NCI-H748 treated with DMSO at 0.1 percent for 48 hours (cell line): ENCODE measurements around the gene C1QTNF5.
A peak's percentile ranks its signal among the peaks of the same experiment; 100 is the strongest.
"Not testable (repeated sequence)": the region's sequence is repeated elsewhere in the genome, so short reads cannot be mapped to it uniquely, and the experiment has no call there.

Source experiments
- DNase-seq: peaks from one replicate; lab custom pipeline; 2025; lab: John Stamatoyannopoulos, UW

Gene C1QTNF5, protein sequence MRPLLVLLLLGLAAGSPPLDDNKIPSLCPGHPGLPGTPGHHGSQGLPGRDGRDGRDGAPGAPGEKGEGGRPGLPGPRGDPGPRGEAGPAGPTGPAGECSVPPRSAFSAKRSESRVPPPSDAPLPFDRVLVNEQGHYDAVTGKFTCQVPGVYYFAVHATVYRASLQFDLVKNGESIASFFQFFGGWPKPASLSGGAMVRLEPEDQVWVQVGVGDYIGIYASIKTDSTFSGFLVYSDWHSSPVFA

DNA sequence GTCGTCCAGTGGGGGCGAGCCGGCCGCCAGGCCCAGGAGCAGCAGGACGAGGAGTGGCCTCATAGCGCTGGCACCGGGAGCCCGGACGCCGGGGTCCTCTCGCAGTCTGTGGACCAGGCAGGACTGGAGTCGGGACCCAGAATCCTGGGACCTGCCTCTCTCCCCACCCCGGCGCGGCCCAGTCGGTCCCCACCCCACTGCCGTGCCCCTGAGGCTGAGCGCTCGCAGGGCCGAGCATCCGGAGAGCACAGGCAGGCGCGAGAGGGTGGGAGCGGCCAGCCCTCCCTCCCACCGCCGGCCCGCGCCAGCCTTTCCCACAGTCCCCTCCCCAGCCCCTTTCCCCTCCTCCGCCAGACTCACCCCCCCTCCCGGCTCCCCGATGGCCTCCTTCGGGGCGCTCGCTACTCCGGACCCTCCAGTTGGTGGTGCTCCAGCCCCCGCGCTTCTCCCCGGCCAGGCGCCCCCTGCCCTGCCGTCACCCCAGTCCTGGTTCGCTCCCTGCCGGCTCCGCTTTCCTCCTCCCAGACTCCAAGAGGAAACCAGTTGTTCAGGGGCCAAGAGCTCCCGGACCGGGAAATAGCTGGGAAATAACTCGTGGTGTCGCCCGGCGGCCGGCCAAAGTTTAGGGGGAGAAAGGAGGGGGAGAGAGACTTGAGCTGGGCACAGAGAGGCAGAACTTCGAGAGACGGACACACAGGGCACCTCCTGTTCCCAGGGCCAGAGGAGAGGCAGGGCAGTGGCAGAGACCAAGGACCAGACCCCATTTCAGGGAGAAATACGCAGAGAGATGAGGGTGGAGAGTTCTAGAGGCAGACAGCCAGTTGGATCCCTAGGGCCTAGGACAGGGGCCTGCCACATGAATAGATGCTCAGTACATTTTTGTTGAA, at the start of gene C1QTNF5:
TSS of gene C1QTNF5 (minus strand) at position 549 of the 887 bp plus-strand sequence. CDS start at position 63, 486 bp downstream.
- no peak for DNase-seq

DNA sequence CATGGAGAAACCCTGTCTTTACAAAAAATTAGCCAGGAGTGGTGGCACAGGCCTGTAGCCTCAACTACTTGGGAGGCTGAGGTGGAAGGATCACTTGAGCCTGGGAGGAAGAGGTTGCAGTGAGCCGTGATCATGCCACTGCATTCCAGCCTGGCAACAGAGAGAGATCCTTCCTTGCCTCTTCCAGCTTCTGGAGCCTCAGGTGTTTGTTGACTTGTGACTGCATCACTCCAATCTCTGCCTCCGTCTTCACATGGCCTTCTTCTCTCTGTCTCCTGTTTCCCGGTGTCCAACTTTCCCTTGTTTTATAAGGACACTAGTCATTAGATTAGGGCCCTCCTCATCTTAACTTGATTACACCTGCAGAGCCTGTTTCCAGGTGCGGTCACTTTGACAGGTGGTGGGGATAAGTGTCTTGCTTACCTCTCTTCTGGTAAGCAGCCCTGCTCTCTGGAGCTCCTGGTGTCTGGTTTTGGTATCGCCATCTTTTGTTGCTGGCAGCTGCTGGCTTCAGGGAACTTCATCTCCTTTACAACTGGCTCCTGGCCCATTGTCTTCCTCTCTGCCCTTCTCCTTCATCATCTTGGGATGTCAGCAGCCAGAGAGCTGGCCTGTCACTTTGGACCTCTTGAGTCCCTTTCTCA, 49.0 kb upstream of the C1QTNF5 start:
- DNase-seq = peak; percentile 22

DNA sequence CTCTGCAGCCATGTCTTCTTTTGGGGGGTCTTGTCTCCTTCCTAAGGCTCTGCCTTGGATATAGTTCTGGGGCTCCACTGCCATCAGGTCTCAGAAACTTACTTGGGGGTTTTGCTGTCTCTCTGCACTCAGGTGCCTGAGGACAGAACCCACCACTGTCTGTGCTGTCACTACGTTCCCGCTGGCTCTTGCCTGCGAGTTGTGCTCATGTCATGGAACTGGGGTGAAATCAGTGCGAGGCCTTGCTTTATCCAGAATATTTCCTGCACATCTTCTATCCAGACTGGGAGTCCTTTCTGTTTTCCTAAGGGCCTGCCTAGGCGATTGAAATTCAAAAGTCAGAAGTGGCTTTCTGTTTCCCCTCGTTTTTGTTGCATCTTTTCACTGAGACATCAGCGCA, 47.4 kb upstream of the C1QTNF5 start:
- DNase-seq = no peak

DNA sequence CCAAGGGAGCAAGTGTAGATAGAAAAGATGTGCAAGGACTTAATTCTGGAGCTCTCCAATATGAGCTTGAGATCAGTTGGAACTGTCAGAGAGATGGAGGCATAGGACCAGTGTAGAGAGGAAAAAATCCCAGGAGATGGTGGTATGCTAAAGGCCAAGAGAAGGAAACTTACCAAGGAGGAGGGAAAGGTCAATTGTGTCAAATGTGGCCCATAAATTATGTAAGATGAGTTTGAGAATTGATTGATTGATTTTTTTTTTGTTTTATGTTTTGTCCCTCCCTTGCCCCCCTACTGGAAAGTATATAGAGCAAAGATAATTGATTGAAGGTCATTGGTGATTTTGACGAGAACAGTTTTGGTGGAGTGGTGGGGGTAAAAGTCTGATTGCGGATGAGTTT, 43.6 kb upstream of the C1QTNF5 start:
- no peak for DNase-seq

DNA sequence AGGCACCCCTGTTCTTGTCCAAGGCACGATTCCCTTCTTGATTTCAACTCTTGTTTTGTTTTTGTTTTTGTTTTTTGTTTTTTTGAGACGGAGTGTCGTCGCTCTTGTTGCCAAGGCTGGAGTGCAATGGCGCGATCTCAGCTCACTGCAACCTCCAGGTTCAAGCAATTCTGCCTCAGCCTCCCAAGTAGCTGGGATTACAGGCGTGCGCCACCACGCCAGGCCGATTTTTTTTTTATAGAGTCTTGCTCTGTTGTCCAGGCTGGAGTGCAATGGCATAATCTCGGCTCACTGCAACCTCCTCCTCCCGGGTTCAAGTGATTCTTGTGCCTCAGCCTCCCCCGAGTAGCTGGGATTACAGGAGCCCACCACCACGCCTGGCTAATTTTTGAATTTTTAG, 41.8 kb upstream of the C1QTNF5 start:
- DNase-seq = not testable (repeated sequence)

DNA sequence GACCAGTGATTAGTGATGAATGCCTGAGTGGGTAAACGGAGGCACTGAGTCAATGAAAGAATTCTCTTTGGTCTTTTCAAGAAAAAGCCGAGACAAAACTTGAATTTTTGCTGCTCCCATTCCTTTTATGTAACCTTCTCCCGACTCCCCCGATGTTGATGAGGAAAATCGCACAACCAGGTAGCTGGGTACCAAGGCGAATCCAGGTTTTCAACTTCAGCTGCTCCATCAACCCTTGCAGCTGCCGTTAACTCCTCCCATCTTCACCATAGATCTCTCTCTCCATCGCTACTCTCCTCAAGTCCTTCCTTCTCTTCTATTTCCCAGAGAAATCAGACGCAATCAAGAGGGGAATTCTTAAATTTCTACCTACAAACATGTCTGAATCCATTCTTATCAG, 41.4 kb upstream of the C1QTNF5 start:
- no peak for DNase-seq

DNA sequence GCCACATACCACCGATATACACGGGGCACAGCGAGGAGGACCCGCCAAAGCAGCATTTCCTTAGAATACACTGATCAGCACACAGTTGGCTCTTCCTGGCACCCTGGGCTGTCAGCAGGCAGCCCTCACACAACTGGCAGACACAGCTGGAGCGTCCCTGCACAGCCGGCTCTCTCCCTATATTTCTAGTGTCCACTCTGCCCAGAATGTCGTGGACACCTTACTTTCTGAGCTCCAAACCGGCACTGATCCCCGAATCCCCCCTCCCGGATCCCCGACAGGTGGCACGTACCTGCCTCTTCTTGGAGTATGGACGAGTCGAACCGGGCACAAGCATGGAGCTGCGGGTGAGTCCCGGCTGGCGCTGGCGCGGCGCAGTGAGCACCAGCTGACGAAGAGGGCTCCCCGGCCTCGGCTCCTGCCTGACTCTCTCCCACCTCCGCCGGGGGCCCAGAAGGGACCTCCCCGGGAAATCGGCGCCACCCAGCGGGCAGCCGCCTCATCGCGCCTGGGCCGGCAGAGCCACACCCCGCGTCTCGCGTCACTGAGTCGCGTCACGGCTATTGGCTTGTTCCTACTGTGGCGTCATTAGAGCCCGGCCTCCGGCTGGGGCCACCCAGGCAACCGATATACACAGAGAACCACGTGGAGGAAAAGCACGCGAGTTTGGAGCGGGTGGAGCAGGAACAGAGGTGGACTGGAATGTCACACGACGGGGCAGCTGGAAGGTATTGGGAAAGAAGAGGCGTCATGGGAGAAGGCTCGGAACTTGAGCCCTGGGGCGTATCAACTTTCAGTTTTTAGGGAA, 40.7 kb upstream of the C1QTNF5 start, which contains the start of gene USP2:
TSS of gene USP2 (minus strand) at position 510 of the 808 bp plus-strand sequence. CDS start 8,210 bp downstream, outside the sequence.
- DNase-seq = peak; percentile 83

DNA sequence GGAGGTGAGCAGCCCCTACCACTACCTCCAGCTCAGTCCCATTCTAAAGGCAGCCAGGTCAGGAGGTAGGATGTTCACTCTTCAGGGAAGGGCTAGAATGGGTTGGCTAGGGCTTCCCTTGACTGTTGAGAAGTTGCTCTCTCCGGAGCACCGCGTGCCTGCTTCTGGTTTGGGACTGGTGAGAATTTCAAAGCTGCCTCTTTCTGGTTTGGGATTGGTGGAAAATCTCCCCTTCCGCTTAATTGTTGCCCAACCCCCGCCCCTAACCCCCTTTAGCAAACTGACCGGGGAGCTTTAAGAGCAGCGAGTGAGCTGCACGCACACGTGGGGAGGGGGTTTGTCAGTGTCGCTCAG, 40.1 kb upstream of the C1QTNF5 start:
- DNase-seq = no peak

DNA sequence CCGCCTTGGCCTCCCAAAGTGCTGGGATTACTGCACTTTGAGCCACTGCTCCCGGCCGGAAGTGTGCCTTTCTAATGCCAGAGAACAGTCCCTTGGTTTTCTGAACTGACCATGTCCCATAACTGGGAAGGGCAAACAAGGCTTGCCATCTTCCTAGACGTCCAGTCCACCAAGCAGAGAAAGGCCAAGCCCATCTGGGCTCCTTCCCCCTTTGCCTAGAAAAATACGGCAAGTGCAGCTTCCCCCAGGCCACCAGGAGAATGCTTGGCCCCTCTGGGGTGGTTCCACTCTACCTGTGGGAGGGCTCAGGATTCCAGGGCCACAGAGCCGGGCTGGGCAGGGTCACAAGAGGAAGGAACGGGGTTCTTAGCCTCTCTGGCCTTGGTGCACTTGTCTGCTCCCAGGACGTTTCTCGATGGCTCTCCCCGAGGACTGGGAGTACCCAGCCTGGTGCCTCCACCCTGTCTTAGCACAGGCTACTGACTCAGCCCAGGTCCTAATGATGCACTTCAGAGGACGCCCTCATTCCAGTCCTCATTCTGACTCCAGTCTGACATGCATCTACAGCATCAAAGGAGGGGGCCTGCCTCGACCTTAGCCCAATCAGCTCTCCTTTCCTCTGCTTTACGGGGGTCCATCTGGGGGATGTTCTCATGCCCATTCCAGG, 39.6 kb upstream of the C1QTNF5 start:
- no peak for DNase-seq

DNA sequence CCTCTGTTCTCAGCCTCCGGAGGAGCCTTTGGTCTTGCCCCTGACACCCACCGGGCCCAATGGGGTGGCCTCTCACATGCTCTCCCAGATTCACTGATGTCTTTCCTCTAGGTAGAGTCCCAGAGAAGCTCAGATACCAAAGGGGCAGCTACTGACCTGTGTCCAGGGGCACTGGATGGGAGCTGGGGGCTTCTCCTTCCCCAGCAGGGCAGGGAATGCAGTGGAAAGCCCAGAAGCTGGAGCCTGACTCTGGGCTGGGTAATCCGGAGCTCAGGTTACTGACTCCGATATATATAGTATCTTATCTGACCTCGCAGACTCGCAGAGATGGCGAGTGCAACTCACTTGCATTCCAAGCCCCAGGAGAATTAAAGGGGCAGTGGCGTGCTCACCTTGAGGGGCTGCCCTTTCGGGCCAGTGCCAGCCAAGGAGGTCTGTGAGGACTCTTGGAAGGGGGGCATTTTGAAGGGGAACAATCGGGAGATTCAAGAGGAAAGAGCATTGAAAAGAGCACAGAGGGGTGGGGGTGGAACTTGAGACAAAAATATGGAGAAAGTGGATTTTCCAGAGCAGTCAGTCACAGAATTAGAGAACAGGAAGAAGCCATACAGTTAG, 38.3 kb upstream of the C1QTNF5 start:
- no peak for DNase-seq

DNA sequence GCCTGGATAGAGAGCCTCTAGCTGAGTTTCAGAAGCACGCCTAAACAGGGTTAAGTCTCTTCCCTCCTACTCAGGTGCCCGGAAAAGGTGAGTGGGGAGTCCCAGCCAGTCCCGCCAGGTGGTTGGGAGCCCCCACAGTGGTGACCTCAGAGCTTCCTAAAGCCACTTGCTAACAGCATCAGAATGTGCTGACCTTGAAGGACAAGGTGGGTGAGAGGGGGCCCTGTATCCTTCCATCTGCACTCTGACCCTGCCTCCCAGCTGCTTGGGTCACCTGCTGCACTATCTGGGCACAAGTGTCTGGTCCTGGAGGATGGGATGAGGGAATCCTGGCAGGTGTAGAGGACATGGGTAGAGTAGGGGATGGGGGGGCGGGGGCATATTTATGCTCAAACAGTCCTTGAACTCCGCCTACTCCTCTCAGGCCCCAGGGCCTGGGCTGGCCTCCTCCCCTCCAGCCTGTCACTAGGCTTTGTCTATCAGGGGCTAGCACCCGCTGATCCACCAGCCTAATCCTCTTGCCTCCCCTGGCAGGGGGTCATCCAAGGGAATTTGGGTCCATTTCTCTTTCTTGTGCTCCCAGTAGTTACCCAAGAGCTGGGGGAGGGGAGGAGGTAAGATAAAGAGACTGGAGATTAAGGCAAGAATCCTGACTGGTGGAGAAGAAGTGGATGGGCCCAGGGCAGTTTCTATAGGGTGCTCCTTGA, 37.4 kb upstream of the C1QTNF5 start:
- no peak for DNase-seq

DNA sequence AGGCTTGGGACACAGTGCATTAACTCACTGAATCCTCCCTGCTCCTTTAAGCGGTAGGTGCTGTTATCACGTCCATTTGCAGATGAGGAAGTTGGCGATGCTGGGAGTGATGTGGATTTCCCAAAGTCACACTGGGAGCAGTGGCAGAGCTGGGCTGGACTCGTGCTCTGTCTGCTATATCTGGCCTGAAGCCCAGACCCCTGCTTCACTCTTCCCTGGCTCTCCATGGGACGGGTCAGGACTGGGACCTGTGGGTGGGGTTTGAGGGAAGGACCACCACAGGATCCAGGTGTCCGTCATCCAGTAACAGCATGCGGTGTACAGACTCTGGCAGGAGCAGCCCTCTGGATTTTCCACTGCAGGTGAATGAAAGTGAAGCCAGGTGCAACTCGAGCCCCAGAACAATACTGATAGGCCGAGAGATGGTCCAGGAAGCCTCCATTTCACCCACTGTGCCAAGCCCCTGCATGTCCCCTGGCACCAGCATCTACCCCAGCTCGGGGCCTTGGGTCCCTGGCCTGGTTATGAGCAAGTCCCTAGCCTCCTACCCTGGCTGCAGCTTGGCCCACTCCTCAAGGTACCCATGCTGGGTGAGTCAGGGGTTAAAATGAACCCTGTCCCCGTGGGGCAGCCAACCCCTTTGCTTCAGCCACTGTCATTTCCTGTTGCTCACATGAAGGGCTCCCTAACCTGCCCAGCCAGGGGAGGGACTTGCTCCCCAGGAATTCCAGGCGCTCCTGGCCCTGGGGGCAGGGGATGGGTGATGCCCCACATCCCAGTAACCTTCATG, 36.6 kb upstream of the C1QTNF5 start:
- no peak for DNase-seq

DNA sequence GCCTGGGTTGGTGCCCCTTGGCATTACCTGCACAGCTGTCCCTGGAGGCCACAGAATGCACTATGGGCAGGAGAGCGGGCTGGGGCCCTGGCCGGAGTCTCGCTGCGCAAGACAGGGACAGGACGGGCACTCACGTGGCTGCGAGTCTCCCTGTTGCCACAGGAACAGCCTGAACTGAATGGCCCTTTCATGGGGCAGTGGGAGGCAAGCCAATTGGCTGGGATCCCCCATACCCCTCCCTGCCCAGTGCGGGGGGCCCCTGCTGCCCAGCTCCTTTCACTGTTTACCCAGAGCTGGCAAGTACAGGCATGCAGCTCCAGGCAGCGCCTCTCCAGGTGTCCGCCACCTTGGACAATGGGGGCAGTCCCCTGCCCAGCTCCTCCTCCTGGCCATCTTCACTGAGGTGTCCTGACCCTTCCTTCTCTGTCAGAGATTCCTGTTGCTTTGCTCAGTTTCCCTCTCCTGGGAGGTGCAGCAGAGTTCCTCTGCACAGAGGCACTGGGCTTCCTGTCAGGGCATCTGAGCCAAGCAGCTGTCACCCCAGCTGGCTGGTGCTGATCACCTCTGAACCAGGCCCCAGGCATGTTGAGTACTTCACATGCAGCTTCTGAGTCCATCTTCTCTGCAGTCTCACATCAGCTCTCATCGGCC, 35.6 kb upstream of the C1QTNF5 start:
- DNase-seq = peak; percentile 2

DNA sequence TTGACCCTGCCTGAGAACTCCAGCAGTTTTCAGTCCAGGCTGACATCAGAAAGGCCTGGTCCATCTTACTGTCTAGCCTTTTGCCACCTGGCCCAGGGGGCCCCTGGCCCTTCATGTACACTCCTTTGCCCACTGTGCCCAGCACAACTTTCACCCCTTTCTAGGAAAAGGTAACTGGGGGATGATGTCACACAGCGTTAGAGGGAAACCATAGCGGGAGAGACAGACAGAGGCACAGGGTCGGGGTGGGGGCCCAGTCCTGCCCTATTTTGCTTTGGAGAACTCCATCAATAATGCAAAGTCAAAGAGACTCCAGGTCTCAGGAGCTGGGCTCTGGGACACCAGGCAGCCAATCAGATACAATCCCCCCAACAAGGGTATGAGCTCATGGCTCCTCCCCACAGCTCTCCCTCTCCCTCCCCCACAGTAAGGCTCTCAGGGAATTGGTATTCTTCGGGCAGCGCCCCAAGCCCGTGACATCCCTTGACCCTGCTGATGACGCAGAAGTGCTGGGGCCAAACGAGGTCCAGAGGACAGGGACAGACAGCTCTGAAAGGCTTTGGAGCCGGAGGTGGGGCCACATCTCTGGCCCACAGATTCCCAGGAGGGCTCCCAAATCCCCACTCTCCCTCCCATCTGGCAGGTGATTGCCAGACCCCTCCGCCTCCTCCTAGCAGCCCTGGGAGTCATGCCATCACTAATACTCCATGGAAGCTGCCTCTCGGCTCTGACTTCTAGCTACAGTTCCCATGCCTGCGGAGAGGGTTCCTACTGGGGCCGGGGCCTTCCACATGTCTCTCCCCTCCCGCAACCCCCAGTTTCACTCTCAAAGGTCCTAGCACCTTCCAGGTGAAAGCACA, 34.9 kb upstream of the C1QTNF5 start:
- no peak for DNase-seq

DNA sequence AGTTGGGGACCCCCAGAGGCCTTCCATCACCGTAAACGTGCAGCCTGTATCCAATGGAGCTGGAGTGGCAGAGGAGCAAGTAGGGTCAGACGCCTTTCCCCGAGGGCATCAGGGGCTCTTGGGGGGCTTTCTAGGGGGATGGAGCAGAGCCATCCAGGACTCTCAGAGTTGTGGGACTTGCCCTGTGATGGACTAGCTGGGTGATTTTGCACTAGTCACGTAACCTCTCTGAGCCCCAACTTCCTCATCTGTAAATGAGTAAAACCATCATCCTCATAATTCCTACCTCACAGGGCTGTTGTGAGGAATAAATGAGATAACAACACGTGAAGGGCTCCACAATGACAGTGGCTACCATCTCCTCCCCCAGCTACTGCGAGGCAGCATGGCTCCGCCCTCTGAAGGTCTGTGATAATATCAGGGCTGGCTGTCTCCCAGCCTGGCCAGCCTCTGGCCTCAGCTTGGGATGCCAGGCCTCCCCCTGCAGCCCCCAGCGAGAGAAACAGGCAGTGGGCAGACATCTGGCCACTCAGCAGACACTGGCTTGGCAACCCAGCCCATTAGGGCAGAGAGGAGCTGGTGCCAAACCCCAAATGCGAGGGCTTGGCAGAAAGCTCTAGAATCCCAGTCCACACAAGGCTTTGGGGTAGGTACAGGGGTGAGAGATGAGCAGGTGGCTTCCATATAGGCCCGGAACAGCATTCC, 34.1 kb upstream of the C1QTNF5 start:
- DNase-seq = no peak

DNA sequence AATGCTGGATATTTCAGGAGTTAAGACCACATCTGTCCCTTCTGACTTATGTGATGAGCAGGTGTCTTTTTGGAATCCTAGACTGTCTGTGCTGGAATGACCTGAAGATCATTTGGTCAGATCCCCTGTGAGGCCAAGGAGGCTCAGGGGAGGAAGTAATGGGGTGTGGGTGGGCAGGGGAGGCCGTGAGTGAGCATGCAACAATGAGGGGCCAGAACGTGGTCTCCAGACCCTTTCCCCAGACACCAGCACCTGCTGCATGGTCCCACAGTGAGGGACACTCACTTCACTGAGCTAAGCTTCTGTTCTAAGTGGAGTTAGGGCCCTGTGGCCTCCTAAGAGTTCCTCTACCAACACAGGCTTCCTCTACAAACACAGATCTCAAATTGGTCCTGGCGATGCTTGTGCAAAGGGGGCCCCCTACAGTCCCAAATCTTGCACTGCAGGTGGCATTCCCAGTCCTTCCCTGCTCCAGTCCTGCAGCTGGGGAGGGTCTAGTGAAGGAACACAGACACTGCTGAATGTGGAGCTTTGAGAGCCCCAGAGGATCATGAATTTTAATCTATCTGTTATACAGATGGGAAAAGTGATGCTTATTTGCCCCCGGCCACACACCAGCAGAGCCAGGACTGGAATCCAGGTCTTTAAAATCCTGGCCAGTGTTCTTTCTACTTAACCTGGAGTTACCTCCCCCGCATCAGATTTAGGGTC, 33.4 kb upstream of the C1QTNF5 start:
- DNase-seq = peak; percentile 15
